ENCODE measurements around the gene MISFA.
"Not testable (repeated sequence)": the region's sequence is repeated elsewhere in the genome, so short reads cannot be mapped to it uniquely, and the experiment has no call there.

Gene MISFA

GRCh38 chr11:18633256-18634139 is 33.9 kb downstream of the MISFA start:
- TF ChIP-seq OSR1 (CRISPR knock-in tag; IDR thresholded peaks at IDR 0.05): no peak
- TF ChIP-seq CSDC2 (CRISPR knock-in tag; IDR thresholded peaks at IDR 0.05): no peak
- peak; percentile 49; the same call in 1 of the 2 replicates for TF ChIP-seq TCF4 (CRISPR knock-in tag; IDR thresholded peaks at IDR 0.05; ENCODE audit: borderline replicate concordance)
- TF ChIP-seq ARNTL (CRISPR knock-in tag; IDR thresholded peaks at IDR 0.05; ENCODE audit: borderline replicate concordance, low read depth): no peak
- no peak for TF ChIP-seq ZFP3 (CRISPR knock-in tag; IDR thresholded peaks at IDR 0.05)
- no peak for TF ChIP-seq TSHZ2 (CRISPR knock-in tag; IDR thresholded peaks at IDR 0.05)
- no peak for TF ChIP-seq ZFP30 (CRISPR knock-in tag; IDR thresholded peaks at IDR 0.05)
- ATAC-seq: peak; percentile 11; the same call in 1 of the 3 replicates

- TF ChIP-seq PPARA (CRISPR knock-in tag; IDR thresholded peaks at IDR 0.05; ENCODE audit: borderline replicate concordance) (0 out of 2 replicates have a peak, but pooled peaks have one; percentile 39), TCF4 (CRISPR knock-in tag; IDR thresholded peaks at IDR 0.05; ENCODE audit: borderline replicate concordance) (no peak), BACH2 (CRISPR knock-in tag; IDR thresholded peaks at IDR 0.05; ENCODE audit: borderline replicate concordance) (0 out of 2 replicates have a peak, but pooled peaks have one; percentile 35)
- peak; percentile 97 for ATAC-seq
Measured at GRCh38 chr11:18634140-18635032, 34.8 kb downstream of the MISFA start, which contains the start of gene SPTY2D1. Gene SPTY2D1 (minus strand): TSS chr11:18634342. CDS start chr11:18634257, 85 bp downstream.

GRCh38 chr11:18641677-18642076 is 42.1 kb downstream of the MISFA start:
- no peak for ATAC-seq
- no peak for TF ChIP-seq ARNTL (CRISPR knock-in tag; IDR thresholded peaks at IDR 0.05; ENCODE audit: borderline replicate concordance, low read depth)
- TF ChIP-seq ZNF70 (CRISPR knock-in tag; IDR thresholded peaks at IDR 0.05): no peak
- no peak for TF ChIP-seq ZNF565 (CRISPR knock-in tag; conservative IDR thresholded peaks at IDR 0.05; ENCODE audit: low read depth)
- no peak for TF ChIP-seq PATZ1 (CRISPR knock-in tag; IDR thresholded peaks at IDR 0.05; ENCODE audit: borderline replicate concordance)
- no peak for TF ChIP-seq ESRRG (CRISPR knock-in tag; IDR thresholded peaks at IDR 0.05)
- no peak for TF ChIP-seq TCF4 (CRISPR knock-in tag; IDR thresholded peaks at IDR 0.05; ENCODE audit: borderline replicate concordance)
- no peak for TF ChIP-seq SNAI2 (CRISPR knock-in tag; IDR thresholded peaks at IDR 0.05)
- no peak for TF ChIP-seq ZFP3 (CRISPR knock-in tag; IDR thresholded peaks at IDR 0.05)
- no peak for TF ChIP-seq CREB5 (CRISPR knock-in tag; IDR thresholded peaks at IDR 0.05; ENCODE audit: low read depth)
- no peak for TF ChIP-seq POU6F1 (CRISPR knock-in tag; IDR thresholded peaks at IDR 0.05; ENCODE audit: borderline replicate concordance, low read depth)
- TF ChIP-seq ZFP30 (CRISPR knock-in tag; IDR thresholded peaks at IDR 0.05): no peak
- TF ChIP-seq OSR1 (CRISPR knock-in tag; IDR thresholded peaks at IDR 0.05): no peak
- TF ChIP-seq ZNF8 (CRISPR knock-in tag; IDR thresholded peaks at IDR 0.05): no peak
- no peak for TF ChIP-seq RARB (CRISPR knock-in tag; IDR thresholded peaks at IDR 0.05)

- not testable (repeated sequence) for ATAC-seq
Measured at GRCh38 chr11:18643034-18643433, 43.4 kb downstream of the MISFA start.
